ENCODE measurements around the gene DDX6.
A peak's percentile ranks its signal among the peaks of the same experiment; 100 is the strongest.

- peak; percentile 65 for TF ChIP-seq CTCF (conservative IDR thresholded peaks at IDR 0.05; ENCODE audit: low read depth, low read length)
- no peak for TF ChIP-seq EZH2 (IDR thresholded peaks at IDR 0.05; ENCODE audit: borderline replicate concordance, low read depth, low read length, poor library complexity, severe bottlenecking)
Measured at GRCh38 chr11:118790357-118791110, 430 bp downstream of the DDX6 start.
